ENCODE results near the gene DDT.

Gene DDT

DNA sequence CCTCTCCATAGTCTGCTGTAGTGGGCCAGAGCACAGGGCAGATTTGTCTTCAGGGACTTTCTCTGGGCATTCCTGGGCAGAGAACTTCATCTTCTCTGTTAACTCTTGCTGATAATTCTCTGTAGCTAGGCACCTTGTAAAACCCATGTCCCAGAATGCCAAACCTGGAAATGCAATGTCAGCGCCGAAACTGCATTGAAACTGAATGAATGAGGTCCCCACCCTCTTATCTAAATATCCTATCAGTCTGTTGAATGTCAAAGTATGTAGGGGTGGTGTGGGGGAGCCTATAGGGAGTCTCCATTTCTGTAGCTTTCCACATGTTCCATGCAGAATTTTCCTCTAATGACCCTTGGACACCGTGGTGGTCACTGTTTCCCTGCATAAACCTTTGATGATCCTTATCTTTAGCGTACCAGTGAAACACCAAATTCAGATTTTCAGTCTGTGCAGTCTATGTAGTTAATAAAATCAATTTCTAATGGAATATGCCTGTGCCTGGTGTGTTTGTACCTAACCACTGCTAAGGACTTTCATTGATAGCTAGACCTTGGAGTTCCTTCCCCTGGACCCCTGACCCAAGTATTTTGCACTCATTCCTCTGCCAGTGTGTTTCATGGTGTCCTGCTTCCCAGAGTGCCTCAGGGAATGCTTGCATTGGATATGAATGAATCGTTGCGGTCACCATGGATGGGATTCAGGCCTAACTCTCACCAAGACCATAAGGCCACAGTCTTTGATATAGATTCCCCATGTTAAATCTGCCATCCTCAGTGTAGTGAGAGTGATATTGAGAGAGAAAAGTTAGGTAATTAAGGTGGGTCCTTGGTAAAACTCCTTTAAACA lies 34.4 kb upstream of the DDT start:
- no peak overlapping the region for H3K4me3 ChIP-seq (ENCODE audit: low read depth, low read length)
- TF ChIP-seq, protein P1, sequence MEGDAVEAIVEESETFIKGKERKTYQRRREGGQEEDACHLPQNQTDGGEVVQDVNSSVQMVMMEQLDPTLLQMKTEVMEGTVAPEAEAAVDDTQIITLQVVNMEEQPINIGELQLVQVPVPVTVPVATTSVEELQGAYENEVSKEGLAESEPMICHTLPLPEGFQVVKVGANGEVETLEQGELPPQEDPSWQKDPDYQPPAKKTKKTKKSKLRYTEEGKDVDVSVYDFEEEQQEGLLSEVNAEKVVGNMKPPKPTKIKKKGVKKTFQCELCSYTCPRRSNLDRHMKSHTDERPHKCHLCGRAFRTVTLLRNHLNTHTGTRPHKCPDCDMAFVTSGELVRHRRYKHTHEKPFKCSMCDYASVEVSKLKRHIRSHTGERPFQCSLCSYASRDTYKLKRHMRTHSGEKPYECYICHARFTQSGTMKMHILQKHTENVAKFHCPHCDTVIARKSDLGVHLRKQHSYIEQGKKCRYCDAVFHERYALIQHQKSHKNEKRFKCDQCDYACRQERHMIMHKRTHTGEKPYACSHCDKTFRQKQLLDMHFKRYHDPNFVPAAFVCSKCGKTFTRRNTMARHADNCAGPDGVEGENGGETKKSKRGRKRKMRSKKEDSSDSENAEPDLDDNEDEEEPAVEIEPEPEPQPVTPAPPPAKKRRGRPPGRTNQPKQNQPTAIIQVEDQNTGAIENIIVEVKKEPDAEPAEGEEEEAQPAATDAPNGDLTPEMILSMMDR (IDR thresholded peaks at IDR 0.05; ENCODE audit: control insufficient read depth, extremely low read depth, insufficient read depth): no peak
- DNase-seq (ENCODE audit: low read depth): no peak

DNA sequence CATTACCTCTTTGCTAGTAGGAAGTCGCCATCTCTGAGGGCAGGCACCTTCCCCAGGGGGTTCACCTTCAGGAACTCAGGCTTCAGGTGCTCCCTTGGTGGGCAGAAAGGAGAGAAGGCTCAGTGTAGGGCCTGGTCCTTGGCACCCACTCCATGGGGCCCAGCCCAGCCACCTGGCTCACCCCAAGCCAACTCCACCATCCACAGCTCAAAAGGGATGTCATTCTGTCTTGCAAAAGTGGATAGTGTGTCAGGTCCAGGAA lies 33.7 kb upstream of the DDT start:
- no peak for DNase-seq (ENCODE audit: low read depth)
- no peak overlapping the region for H3K4me3 ChIP-seq (ENCODE audit: low read depth, low read length)
- TF ChIP-seq, protein P1 (IDR thresholded peaks at IDR 0.05; ENCODE audit: control insufficient read depth, extremely low read depth, insufficient read depth): no peak

- DNase-seq (ENCODE audit: low read depth): no peak
- TF ChIP-seq, protein P1 (IDR thresholded peaks at IDR 0.05; ENCODE audit: control insufficient read depth, extremely low read depth, insufficient read depth): no peak
- no peak overlapping the region for H3K4me3 ChIP-seq (ENCODE audit: low read depth, low read length)
Observed at GRCh38 chr22:24007253-24008021, 33.2 kb upstream of the DDT start.

DNA sequence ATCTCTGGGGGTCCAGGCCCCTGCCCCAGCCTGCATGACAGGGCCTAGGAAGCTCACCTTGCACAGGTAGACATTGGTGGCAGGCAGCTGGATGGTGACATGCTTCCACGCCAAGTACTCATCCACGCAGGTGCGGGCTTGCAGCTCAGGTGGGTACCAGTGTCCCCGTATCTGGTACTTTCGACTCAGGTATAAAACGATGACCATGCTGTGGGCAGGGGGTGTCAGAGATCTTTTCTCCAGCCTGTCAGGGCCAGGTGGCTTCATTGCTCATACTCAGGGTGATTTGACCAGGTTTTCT lies 32.6 kb upstream of the DDT start:
- no peak for DNase-seq (ENCODE audit: low read depth)
- no peak overlapping the region for H3K4me3 ChIP-seq (ENCODE audit: low read depth, low read length)
- TF ChIP-seq, protein P1 (IDR thresholded peaks at IDR 0.05; ENCODE audit: control insufficient read depth, extremely low read depth, insufficient read depth): no peak

GRCh38 chr22:24006207-24006913 lies 32.1 kb upstream of the DDT start:
- TF ChIP-seq, protein P1 (IDR thresholded peaks at IDR 0.05; ENCODE audit: control insufficient read depth, extremely low read depth, insufficient read depth): no peak
- no peak overlapping the region for H3K4me3 ChIP-seq (ENCODE audit: low read depth, low read length)
- DNase-seq (ENCODE audit: low read depth): no peak

DNA sequence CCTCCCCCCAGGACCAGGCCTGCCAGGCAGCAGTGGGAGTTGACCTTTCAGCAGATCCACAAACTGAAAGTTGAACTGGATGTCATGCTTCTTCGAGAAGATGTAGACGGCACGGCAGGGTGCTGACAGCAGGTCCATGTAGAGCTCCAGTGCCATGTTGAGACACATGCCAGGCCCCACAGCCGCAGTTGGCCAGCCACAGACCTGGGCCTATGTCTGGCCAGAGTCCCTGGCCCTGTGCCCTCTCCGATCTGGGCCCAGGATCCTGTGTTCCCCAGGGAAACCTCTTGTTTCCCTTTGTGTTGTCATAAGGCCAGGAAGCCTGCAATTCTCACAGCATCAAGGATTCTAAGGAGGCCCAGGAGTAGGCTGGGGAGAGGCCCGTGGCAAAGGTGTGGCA lies 31.0 kb upstream of the DDT start, which contains the start of gene GSTT4:
Gene GSTT4 (minus strand): TSS at position 253 of the 400 bp plus-strand sequence. CDS start 97 bp downstream, at position 156.
- TF ChIP-seq, protein P1 (IDR thresholded peaks at IDR 0.05; ENCODE audit: control insufficient read depth, extremely low read depth, insufficient read depth): no peak
- no peak for DNase-seq (ENCODE audit: low read depth)
- H3K4me3 ChIP-seq (ENCODE audit: low read depth, low read length): no peak within 1 kb of the TSS

All from LNCaP clone FGC (cell line).